SK-N-SH treated with all-trans-retinoic acid at 6 μM for 48 hours (cell line): Measurements from ENCODE around the gene SFXN1.

Experiments
- CREB5 ChIP-seq: fragments of 250-450 bp; sonication (Bioruptor Pico); IDR thresholded peaks from 2 replicates; pipeline ENCODE4 v1.5.1; 2020; ENCODE audit warnings: low read depth, mild to moderate bottlenecking, moderate library complexity
- TCF4 ChIP-seq: fragments of 250-450 bp; sonication (Bioruptor Pico); IDR thresholded peaks from 2 replicates; pipeline ENCODE4 v1.8.0; 2021; ENCODE audit warnings: mild to moderate bottlenecking, moderate library complexity, borderline replicate concordance
- TOX ChIP-seq: fragments of 250-450 bp; sonication (Bioruptor Pico); IDR thresholded peaks from 2 replicates; pipeline ENCODE4 v1.8.0; 2021; ENCODE audit warnings: mild to moderate bottlenecking, moderate library complexity, borderline replicate concordance
- ZFP30 ChIP-seq: fragments of 450-650 bp; formaldehyde crosslinking; IDR thresholded peaks from 2 replicates; pipeline ENCODE4 v1.5.0; 2022; ENCODE audit warnings: mild to moderate bottlenecking, moderate library complexity

- TF ChIP-seq TOX (CRISPR knock-in tag) (no peak), ZFP30 (CRISPR knock-in tag) (no peak), CREB5 (CRISPR knock-in tag) (no peak), TCF4 (CRISPR knock-in tag) (no peak)
Measured at GRCh38 chr5:175448276-175448675, 30.1 kb upstream of the SFXN1 start.
